WI38 (cell line): Measurements from ENCODE around the gene MAP1LC3B2.

Experiments used
- H3K4me3 ChIP-seq: 2 replicates; pipeline ENCODE4 v1.5.1; 2011; ENCODE audit warnings: low read depth, mild to moderate bottlenecking, control low read depth, low read length
- TF ChIP-seq, protein P1 (sequence below): IDR thresholded peaks from 2 replicates; pipeline ENCODE4 v1.5.1; 2012; ENCODE audit warnings: low read depth, mild to moderate bottlenecking, control low read depth, low read length

Gene MAP1LC3B2

DNA sequence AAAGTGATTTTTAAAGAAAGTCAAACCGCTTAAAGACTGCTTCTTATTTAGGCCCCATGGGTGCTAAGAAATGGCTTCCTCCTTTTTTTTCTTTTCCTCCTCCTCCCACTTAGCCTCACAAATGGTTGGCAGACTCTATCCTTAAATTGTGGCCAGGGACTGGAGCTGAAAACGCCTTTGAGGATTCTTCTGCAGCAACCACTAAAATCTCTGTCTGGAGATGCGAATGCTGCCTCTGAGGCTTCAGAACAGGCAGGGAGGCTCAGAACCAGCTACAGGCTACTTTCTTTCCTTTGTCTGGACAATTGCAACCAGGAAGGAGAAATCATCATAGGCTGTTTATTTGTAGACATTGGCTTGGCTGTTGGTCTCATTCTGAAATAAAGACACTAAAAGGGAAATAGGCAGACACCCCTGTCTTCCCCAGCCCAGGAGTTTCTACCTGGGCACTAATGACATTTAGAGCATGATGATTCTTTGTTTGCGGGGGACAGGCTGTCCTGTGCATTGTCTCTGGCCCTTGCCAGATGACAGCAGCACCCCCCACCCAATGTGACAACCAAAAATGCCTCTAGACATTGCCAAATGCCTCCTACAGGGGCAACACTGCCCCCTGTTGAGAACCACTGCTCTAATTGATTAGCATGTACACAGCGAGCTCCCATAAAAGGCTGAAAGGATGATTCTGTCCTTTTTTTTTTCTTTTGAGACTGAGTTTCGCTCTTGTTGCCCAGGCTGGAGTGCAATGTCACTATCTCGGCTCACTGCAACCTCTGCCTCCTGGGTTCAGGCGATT, 50.3 kb downstream of the MAP1LC3B2 start:
- TF ChIP-seq, protein P1, sequence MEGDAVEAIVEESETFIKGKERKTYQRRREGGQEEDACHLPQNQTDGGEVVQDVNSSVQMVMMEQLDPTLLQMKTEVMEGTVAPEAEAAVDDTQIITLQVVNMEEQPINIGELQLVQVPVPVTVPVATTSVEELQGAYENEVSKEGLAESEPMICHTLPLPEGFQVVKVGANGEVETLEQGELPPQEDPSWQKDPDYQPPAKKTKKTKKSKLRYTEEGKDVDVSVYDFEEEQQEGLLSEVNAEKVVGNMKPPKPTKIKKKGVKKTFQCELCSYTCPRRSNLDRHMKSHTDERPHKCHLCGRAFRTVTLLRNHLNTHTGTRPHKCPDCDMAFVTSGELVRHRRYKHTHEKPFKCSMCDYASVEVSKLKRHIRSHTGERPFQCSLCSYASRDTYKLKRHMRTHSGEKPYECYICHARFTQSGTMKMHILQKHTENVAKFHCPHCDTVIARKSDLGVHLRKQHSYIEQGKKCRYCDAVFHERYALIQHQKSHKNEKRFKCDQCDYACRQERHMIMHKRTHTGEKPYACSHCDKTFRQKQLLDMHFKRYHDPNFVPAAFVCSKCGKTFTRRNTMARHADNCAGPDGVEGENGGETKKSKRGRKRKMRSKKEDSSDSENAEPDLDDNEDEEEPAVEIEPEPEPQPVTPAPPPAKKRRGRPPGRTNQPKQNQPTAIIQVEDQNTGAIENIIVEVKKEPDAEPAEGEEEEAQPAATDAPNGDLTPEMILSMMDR = no peak
- no peak overlapping the region for H3K4me3 ChIP-seq

DNA sequence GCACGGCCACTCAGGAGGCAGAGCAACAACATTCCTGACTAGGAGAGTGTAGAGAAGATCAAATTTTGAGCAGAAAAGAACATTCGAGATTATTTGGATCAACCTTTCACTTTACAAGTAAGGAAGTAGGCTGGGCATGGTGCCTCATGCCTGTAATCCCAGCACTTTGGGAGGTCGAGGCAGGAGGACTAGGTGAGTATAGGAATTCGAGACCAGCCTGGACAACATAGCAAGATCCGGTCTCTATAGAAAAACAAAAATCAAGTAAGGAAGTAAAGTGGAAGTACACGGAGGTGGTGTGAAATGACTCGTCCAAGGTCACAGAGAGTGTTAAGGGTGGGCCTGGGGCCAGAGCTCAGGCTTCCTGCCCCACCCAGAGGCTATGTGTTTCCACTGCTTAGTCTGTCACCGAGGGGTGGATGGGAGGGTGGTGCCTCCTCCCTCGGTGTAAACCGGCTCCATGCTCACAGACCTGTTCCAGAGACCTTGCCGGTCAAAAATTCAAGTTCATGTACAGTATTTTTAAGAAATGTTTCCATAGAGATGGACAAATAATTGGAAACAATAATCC, 51.9 kb downstream of the MAP1LC3B2 start:
- TF ChIP-seq, protein P1 = no peak
- H3K4me3 ChIP-seq = no peak overlapping the region

DNA sequence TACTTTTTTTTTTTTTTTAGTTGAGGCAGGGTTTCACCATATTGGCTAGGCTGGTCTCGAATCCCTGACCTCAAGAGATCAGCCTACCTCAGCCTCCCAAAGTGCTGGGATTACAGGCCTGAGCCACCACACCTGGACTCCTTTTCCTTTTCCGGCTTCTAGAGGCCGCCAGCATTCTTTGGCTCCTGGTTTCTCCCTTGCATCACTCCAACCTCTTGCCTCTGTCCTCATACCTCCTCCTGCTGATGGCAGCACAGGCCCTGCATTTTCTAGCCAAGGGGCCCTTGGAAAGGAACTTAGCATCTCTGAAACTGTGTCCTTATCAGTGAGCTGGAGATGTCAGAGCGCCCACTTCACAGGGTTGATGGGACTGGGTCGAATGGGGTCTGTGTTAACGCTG, 53.3 kb downstream of the MAP1LC3B2 start:
- H3K4me3 ChIP-seq = no peak overlapping the region
- TF ChIP-seq, protein P1 = no peak

DNA sequence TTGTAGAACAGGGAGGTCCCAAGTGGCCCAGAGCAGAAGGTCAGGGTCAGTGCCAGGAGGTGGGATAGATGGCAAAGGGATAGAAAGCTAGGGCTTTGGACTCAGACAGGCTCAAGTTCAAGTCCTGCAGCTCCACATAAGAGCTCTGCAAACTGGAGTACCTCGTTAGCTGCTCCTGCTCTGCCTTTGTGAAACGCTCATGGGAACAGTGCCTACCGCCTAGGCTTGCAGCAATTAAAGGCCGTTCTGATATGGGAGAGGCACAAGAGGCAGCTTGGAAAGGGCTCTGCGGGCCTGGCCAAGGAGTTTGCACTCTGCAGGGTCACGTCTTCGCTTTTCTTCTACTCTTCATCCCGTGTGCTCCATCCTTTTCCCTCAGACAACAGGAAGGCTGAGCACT, 54.1 kb downstream of the MAP1LC3B2 start:
- TF ChIP-seq, protein P1 = no peak
- no peak overlapping the region for H3K4me3 ChIP-seq

DNA sequence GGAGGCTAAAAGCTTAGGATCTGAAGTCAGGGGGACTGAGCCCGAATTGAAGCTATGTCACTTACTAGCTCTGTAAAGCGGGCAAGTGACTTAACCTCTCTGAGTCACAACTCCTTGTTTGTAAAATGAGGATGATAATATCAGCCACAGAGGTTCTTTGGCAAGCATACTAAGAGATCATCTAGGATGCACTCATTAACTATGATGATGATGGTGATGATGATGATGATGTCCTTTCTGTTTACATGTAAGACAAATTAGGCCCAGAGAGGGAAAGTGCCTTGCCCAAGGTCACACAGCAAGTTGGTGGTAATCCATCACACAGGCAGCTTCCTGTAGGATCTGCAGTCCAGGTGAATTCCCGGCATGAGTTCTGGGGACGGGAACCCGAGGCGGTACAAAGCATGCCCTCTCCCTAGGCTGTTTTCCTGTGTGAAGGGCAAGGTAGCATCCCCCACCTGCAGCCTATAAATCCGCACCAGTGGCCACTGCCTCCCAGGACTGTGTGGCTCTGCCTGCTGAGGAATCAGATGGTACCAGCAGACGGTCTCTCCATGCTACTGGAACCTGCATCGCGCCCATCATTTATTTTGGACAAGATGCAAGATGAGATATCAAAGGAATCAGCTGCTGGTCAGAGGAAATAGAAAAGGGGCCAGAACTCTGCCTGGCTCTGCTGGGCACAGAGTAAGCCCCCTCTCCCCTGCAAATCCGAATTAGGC, 55.2 kb downstream of the MAP1LC3B2 start:
- TF ChIP-seq, protein P1 = no peak
- no peak overlapping the region for H3K4me3 ChIP-seq

DNA sequence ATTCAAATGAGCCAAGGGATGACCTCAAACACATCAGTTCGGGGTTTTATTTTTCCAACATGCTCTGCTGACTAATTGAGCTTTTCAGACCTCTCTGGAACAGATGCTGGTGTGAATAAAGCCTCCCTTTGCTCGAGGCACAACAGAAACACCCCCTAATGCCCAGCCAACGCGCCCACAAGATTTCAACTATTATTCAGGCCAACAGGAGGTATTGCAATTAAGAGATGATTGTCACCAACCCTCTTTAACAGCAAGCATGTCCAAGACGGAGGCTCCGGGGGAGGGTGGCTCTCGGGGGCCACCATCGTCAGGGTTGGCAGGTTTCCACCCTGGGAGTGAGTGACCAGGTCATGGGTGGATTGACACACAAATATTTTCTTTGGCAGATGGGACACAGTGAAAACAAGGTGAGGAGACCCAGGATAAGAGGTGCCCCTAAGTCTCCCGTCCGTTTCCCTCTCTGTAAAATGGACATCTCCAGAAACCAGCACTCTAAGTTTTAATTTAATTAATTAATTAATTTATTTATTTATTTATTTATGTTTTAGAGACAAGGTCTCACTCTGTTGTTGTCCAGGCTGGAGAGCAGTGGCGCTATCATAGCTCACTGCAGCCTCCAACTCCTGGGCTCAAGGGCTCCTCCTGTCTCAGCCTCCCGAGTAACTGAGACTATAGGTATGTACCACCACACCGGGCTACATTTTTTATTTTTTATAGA, 56.1 kb downstream of the MAP1LC3B2 start:
- no peak overlapping the region for H3K4me3 ChIP-seq
- TF ChIP-seq, protein P1 = no peak
